Smooth muscle cell (in vitro differentiated cells): ENCODE results near the gene ASPG. TPM values are rescaled to one million over a fixed set of nuclear protein-coding genes. Genes with fewer than 3 reads are reported as not detected.

Experiments
- DNase-seq: peaks from one replicate; lab custom pipeline; 2025; ENCODE audit not compliant: unreplicated experiment; lab: John Stamatoyannopoulos, UW
- H2AFZ ChIP-seq: fragments of 200-600 bp; sonication (generic); 2 replicates; pipeline ENCODE4 v1.6.0; 2016; ENCODE audit warnings: antibody characterized with exemption, low read depth, mild to moderate bottlenecking
- H3F3A ChIP-seq: fragments of 200-600 bp; sonication (generic); 2 replicates; pipeline ENCODE4 v1.6.0; 2017; ENCODE audit warnings: antibody characterized with exemption, low read depth
- H3K27ac ChIP-seq: fragments of 200-600 bp; sonication (generic); 2 replicates; pipeline ENCODE4 v1.5.1; 2016; ENCODE audit warnings: low read depth, mild to moderate bottlenecking
- H3K27me3 ChIP-seq: fragments of 200-600 bp; sonication (generic); 2 replicates; pipeline ENCODE4 v1.6.1; 2016; ENCODE audit warnings: low read depth, mild to moderate bottlenecking
- H3K36me3 ChIP-seq: fragments of 200-600 bp; sonication (generic); 2 replicates; pipeline ENCODE4 v1.5.1; 2016; ENCODE audit warnings: low read depth
- H3K4me1 ChIP-seq: fragments of 200-600 bp; sonication (generic); 2 replicates; pipeline ENCODE4 v1.5.1; 2016; ENCODE audit warnings: low read depth
- H3K4me2 ChIP-seq: fragments of 200-600 bp; sonication (generic); 2 replicates; pipeline ENCODE4 v1.6.0; 2016; ENCODE audit warnings: mild to moderate bottlenecking
- H3K4me3 ChIP-seq: fragments of 200-600 bp; sonication (generic); 2 replicates; pipeline ENCODE4 v1.5.1; 2016; ENCODE audit warnings: mild to moderate bottlenecking
- H3K79me2 ChIP-seq: fragments of 200-600 bp; sonication (generic); 2 replicates; pipeline ENCODE4 v1.6.0; 2016; ENCODE audit warnings: low read depth, mild to moderate bottlenecking
- H3K9ac ChIP-seq: fragments of 200-600 bp; sonication (generic); 2 replicates; pipeline ENCODE4 v1.6.0; 2016; ENCODE audit warnings: low read depth
- H3K9me3 ChIP-seq: fragments of 200-600 bp; sonication (generic); replicated peaks from 2 replicates; pipeline ENCODE4 v1.5.1; 2016; ENCODE audit warnings: low read depth
- H4K20me1 ChIP-seq: fragments of 200-600 bp; sonication (generic); 2 replicates; pipeline ENCODE4 v1.6.0; 2016; ENCODE audit warnings: low read depth
- WGBS: methylation state at CpG from one replicate; pipeline ENCODE4 v1.1.7; 2016; ENCODE audit warnings: low lambda C conversion rate; 5-methylcytosine and 5-hydroxymethylcytosine counted together
- polyA plus RNA-seq: library from polyadenylated mRNA; unstranded; fragments of >200 nt; fragmentation: Nextera tagmentation; extraction: Ambion mirVana; gene quantifications from 2 replicates; pipeline ENCODE4 v1.2.1, GENCODE V29; 2016
- total RNA-seq: library from RNA; depleted of rRNA; stranded (reverse); fragments of >200 nt; gene quantifications from 2 replicates; pipeline ENCODE4 v1.2.3, GENCODE V29; 2014
- TF ChIP-seq, protein P1 (sequence below): fragments of 200-600 bp; sonication (generic); IDR thresholded peaks from 2 replicates; pipeline ENCODE4 v1.5.1; 2017; ENCODE audit warnings: borderline replicate concordance, mild to moderate bottlenecking, antibody characterized with exemption; ENCODE audit not compliant: insufficient read depth, poor library complexity, severe bottlenecking

Gene ASPG
- total and polyA plus RNA-seq, 2 experiments from 2014 or later: 0.18 to 1.2 TPM

GRCh38 chr14:104162495-104162894 lies 77.0 kb downstream of the ASPG start:
- no peak overlapping the region for H3K4me3 ChIP-seq
- TF ChIP-seq, protein P1, sequence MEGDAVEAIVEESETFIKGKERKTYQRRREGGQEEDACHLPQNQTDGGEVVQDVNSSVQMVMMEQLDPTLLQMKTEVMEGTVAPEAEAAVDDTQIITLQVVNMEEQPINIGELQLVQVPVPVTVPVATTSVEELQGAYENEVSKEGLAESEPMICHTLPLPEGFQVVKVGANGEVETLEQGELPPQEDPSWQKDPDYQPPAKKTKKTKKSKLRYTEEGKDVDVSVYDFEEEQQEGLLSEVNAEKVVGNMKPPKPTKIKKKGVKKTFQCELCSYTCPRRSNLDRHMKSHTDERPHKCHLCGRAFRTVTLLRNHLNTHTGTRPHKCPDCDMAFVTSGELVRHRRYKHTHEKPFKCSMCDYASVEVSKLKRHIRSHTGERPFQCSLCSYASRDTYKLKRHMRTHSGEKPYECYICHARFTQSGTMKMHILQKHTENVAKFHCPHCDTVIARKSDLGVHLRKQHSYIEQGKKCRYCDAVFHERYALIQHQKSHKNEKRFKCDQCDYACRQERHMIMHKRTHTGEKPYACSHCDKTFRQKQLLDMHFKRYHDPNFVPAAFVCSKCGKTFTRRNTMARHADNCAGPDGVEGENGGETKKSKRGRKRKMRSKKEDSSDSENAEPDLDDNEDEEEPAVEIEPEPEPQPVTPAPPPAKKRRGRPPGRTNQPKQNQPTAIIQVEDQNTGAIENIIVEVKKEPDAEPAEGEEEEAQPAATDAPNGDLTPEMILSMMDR: no peak
- peaks cover 4% of the 10 kb centered on the region for H4K20me1 ChIP-seq
- no peak overlapping the region for H3K27ac ChIP-seq
- no peaks in the 10 kb centered on the region for H3K27me3 ChIP-seq
- H3K4me1 ChIP-seq: no peaks in the 10 kb centered on the region
- H3K79me2 ChIP-seq: no peaks in the 10 kb centered on the region
- no peak overlapping the region for H3K4me2 ChIP-seq
- no peak overlapping the region for H3K9ac ChIP-seq
- no peaks in the 10 kb centered on the region for H3K9me3 ChIP-seq
- WGBS: 98% methylated on average over 9 of the region's 9 CpGs
- no peaks in the 10 kb centered on the region for H3F3A ChIP-seq
- H2AFZ ChIP-seq: no peak overlapping the region
- no peaks in the 10 kb centered on the region for H3K36me3 ChIP-seq
- no peak for DNase-seq

DNA sequence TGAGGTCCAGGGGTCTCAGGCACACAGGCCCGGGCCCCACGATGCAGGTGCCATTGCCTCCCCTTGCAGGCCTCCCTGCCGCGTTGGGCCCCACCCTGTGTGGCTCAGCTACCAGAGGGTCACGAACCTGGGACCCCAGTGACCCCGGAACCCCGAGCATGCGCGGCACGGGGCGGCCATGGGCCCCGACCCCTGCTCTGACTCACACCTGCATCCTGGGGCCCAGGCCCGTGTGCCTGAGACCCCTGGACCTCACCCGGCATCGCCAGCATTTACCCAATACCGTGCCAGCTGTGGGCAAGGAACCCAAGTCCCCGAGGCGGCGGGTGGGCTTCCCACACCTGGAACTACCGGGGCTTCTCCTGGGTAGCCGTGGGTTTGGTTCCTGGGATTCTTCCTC lies 78.0 kb downstream of the ASPG start:
- DNase-seq: no peak
- Histone ChIP-seq H3K4me3 (no peak overlapping the region), H3F3A (no peaks in the 10 kb centered on the region), H3K27me3 (no peaks in the 10 kb centered on the region), H3K9ac (no peak overlapping the region), H3K36me3 (no peaks in the 10 kb centered on the region), H3K4me1 (no peaks in the 10 kb centered on the region), H3K79me2 (no peaks in the 10 kb centered on the region), H2AFZ (no peak overlapping the region), H3K4me2 (no peak overlapping the region), H3K9me3 (no peaks in the 10 kb centered on the region), H4K20me1 (peaks cover 4% of the 10 kb centered on the region), H3K27ac (no peak overlapping the region)
- WGBS: 91% methylated on average over 21 of the region's 21 CpGs
- TF ChIP-seq, protein P1: no peak

DNA sequence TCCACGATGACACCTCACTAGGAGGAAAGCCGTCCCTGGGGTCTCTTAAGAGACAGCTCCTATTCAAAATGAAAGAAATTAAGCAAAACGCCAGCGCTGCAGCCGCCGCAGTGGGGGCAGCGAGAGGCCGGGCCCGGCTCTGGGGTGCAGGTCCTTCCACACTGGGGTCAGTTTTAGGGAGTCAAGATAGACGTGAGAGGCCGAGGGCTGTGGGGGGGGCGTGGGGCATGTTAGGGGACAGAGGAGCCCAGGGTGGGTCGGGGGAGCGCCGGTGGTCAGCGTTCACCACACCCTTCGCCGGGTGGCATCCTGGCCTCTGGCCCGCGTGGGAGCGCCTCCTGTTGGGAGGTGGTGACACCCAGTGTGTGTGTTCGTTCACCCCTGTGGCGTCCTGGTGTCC lies 78.5 kb downstream of the ASPG start:
- no peak overlapping the region for H3K4me2 ChIP-seq
- H3K4me1 ChIP-seq: no peaks in the 10 kb centered on the region
- H2AFZ ChIP-seq: no peak overlapping the region
- no peaks in the 10 kb centered on the region for H3K36me3 ChIP-seq
- no peak for DNase-seq
- TF ChIP-seq, protein P1: no peak
- peaks cover 4% of the 10 kb centered on the region for H4K20me1 ChIP-seq
- H3K9me3 ChIP-seq: no peaks in the 10 kb centered on the region
- WGBS: 84% methylated on average over 19 of the region's 23 CpGs
- H3K79me2 ChIP-seq: no peaks in the 10 kb centered on the region
- no peak overlapping the region for H3K27ac ChIP-seq
- H3F3A ChIP-seq: no peaks in the 10 kb centered on the region
- H3K4me3 ChIP-seq: no peak overlapping the region
- no peak overlapping the region for H3K9ac ChIP-seq
- no peaks in the 10 kb centered on the region for H3K27me3 ChIP-seq

- H3F3A ChIP-seq: no peaks in the 10 kb centered on the region
- H3K9ac ChIP-seq: no peak overlapping the region
- TF ChIP-seq, protein P1: no peak
- H3K27me3 ChIP-seq: no peaks in the 10 kb centered on the region
- peaks cover under 1% of the 10 kb centered on the region for H3K4me1 ChIP-seq
- no peaks in the 10 kb centered on the region for H3K9me3 ChIP-seq
- no peak overlapping the region for H3K4me3 ChIP-seq
- 83% methylated on average over 9 of the region's 9 CpGs for WGBS
- no peak for DNase-seq
- H4K20me1 ChIP-seq: peaks cover 4% of the 10 kb centered on the region
- no peaks in the 10 kb centered on the region for H3K36me3 ChIP-seq
- H3K27ac ChIP-seq: no peak overlapping the region
- H2AFZ ChIP-seq: no peak overlapping the region
- no peak overlapping the region for H3K4me2 ChIP-seq
- no peaks in the 10 kb centered on the region for H3K79me2 ChIP-seq
Measured at GRCh38 chr14:104164512-104164911, 79.0 kb downstream of the ASPG start.
